ENCODE results near the gene REV1. TPM values are rescaled to one million over a fixed set of nuclear protein-coding genes. Genes with fewer than 3 reads are reported as not detected.

REV1 gene
- total RNA-seq, 4 donors from 2014 or later, result 82.6 to 89.5 (median 85.3) TPM

DNA sequence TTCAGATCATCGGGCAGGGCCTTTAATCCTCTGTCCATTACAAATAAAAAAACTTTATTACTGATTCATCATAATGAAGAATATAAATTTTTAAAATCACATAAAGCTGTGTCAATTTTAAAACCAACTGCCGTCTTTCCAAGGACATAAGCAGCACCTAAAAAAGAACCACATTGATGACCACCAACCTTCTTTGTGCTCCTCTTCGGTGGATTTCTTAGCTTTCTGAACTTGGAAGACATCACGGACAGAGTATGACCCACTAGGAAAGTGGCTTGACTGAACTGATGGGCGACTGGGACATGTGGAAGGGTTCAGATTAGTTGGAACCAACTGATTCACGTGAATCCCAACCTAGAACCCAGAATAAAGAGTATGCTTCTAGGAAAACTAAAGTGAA, 83.7 kb downstream of the REV1 start:
- no peaks in the 10 kb centered on the region for H3K4me1 ChIP-seq
- no peaks in the 10 kb centered on the region for H3K9me3 ChIP-seq
- TF ChIP-seq, protein P1, sequence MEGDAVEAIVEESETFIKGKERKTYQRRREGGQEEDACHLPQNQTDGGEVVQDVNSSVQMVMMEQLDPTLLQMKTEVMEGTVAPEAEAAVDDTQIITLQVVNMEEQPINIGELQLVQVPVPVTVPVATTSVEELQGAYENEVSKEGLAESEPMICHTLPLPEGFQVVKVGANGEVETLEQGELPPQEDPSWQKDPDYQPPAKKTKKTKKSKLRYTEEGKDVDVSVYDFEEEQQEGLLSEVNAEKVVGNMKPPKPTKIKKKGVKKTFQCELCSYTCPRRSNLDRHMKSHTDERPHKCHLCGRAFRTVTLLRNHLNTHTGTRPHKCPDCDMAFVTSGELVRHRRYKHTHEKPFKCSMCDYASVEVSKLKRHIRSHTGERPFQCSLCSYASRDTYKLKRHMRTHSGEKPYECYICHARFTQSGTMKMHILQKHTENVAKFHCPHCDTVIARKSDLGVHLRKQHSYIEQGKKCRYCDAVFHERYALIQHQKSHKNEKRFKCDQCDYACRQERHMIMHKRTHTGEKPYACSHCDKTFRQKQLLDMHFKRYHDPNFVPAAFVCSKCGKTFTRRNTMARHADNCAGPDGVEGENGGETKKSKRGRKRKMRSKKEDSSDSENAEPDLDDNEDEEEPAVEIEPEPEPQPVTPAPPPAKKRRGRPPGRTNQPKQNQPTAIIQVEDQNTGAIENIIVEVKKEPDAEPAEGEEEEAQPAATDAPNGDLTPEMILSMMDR (IDR thresholded peaks at IDR 0.05), result no peak
- no peak for TF ChIP-seq POLR2A (IDR thresholded peaks at IDR 0.05)
- DNase-seq, result no peak
- peaks cover 0 to 86% (median 0%) of the 10 kb centered on the region in 3 donors for H3K36me3 ChIP-seq
- no peak overlapping the region for H3K27ac ChIP-seq
- no peak overlapping the region for H3K4me3 ChIP-seq
- H3K27me3 ChIP-seq, result no peaks in the 10 kb centered on the region

DNA sequence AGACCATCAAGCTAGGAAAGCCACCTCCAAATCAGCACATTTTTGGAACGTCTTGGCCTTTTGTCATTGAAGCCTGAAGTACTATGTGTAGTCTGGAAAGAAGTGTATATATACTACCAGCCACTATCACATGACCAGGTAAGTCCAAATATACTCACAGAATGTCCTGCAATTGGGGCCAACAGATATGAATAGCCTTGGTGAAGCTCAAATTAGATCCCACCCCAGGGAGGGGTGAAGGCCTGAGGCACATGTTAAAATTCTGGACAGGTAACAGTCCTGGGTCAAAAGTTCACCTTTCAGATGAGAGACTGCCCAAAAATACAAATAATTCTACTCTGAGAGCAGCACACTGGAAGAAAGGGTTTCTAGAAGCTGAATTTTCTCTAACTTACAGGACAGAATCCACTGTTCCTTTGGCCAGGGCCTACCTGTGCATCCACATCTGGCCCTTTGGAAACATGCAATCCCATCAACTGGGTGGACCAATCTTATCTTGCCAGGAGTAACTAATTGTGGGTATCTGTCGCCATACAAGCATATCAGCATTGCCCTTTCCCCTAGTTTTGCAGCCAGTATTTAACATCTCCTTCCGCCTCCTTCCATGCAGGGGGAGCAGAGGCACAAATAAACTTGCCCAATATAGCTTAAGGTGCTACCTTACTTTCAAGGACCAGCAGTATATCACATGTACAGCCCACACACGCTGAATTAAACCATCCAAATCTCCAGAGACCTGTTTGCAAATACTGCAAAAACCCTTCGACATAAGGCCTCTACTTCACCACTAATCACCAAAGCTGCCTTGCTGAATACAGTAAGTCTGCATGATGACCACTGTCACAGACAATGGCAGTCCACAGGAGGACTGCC, 84.8 kb downstream of the REV1 start:
- H3K27me3 ChIP-seq, result no peaks in the 10 kb centered on the region
- H3K9me3 ChIP-seq, result no peaks in the 10 kb centered on the region
- DNase-seq, result no peak
- TF ChIP-seq, protein P1 (IDR thresholded peaks at IDR 0.05), result no peak
- no peak for TF ChIP-seq POLR2A (IDR thresholded peaks at IDR 0.05)
- no peaks in the 10 kb centered on the region for H3K4me1 ChIP-seq
- H3K27ac ChIP-seq, result no peak overlapping the region
- no peak overlapping the region for H3K4me3 ChIP-seq
- peaks cover 0 to 87% (median 0%) of the 10 kb centered on the region in 3 donors for H3K36me3 ChIP-seq

DNA sequence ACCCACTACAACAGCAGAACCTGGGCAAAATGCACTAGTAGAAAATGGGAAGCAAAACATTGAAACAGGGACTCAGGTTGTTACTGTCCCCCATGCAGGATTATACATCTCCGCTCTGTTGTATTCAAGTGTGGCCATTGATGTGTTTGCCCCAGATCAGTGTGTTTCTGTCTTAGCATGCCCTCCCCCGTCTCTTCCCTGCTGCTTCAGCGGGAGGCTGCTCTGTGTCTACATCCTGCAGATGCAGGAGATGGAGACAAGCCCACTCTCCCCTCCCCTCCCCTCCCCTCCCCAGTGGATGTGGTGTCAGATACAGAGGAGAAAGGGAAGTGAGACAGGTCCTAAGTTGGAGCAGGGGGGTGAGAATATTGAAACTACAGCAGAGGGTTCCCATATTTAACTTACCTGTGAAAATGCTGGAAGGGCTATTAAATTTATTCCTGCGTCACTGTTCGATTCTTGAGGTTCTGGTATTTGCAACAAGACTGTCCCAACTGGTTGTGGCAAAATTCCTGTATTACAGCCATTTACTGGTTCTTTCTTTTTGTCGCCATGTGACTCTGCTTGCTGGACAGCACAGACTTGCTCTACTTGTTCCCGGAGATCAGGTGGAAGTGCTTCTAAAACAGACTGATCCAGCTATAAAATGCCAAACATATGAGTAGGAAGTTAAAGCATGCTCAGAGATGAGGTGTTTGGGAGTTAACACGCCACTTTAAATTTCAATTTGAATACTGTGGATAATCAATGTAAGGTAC, 85.6 kb downstream of the REV1 start:
- DNase-seq, result no peak
- H3K4me1 ChIP-seq, result no peaks in the 10 kb centered on the region
- no peaks in the 10 kb centered on the region for H3K27me3 ChIP-seq
- no peak overlapping the region for H3K4me3 ChIP-seq
- peak overlapping the region in 1 of 4 donors; percentile 3 for H3K27ac ChIP-seq
- TF ChIP-seq POLR2A (IDR thresholded peaks at IDR 0.05), result no peak
- TF ChIP-seq, protein P1 (IDR thresholded peaks at IDR 0.05), result no peak
- H3K36me3 ChIP-seq, result peaks cover 0 to 88% (median 0%) of the 10 kb centered on the region in 3 donors
- H3K9me3 ChIP-seq, result no peaks in the 10 kb centered on the region

DNA sequence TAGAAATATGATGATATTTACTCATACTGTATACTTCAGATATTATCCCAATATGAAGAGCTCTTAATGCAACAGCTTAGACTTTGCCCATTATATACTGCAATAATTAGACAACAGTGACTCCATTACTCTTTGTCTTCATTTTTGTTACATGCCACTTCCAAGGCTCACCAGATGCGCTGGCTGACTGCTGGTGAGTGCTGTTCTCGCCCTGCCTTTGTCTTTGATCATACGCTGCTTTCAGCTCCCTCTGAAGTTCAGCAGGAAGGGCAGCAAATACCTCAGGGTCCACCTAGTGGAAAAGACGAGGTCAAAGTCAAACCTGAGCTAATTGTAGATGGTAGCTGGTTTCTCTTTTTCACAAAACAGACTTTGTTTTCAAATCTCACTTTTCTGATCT, 86.3 kb downstream of the REV1 start:
- H3K36me3 ChIP-seq, result peaks cover 0 to 91% (median 0%) of the 10 kb centered on the region in 3 donors
- H3K27me3 ChIP-seq, result no peaks in the 10 kb centered on the region
- TF ChIP-seq, protein P1 (IDR thresholded peaks at IDR 0.05), result peak in 3 of 6 experiments; percentile 34 to 35 (median 34)
- TF ChIP-seq POLR2A (IDR thresholded peaks at IDR 0.05), result no peak
- H3K4me1 ChIP-seq, result no peaks in the 10 kb centered on the region
- no peaks in the 10 kb centered on the region for H3K9me3 ChIP-seq
- no peak overlapping the region for H3K27ac ChIP-seq
- H3K4me3 ChIP-seq, result no peak overlapping the region
- no peak for DNase-seq

DNA sequence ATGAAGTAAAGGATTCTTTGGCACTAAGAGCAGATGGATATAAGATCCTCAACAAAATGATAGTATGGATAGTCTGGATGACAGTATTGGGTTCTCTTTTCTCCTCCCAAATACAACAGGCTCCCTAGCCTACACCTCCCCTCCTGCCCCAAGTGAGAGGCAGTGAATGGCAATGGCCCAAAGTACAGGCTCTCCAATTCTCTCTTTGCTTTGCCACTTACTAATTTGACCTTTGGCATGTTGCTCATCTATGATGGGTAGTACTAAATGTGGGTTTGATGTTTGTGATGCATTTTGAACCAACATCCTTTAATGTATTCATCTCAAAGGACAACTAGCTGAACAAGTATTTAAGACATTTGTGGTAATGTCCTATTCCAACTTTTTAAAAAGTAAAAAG, 86.7 kb downstream of the REV1 start:
- Histone ChIP-seq H3K4me3 (no peak overlapping the region), H3K27ac (no peak overlapping the region), H3K4me1 (no peaks in the 10 kb centered on the region), H3K36me3 (peaks cover 0 to 91% (median 0%) of the 10 kb centered on the region in 3 donors), H3K9me3 (no peaks in the 10 kb centered on the region), H3K27me3 (no peaks in the 10 kb centered on the region)
- DNase-seq, result no peak
- no peak for TF ChIP-seq POLR2A (IDR thresholded peaks at IDR 0.05)
- TF ChIP-seq, protein P1 (IDR thresholded peaks at IDR 0.05), result no peak
